HG02970 (cell line): ENCODE results near the gene DUSP9.
"Not testable (repeated sequence)": the region's sequence is repeated elsewhere in the genome, so short reads cannot be mapped to it uniquely, and the experiment has no call there.

Source experiments
- ATAC-seq: cut with Tn5 transposase; IDR thresholded peaks from one replicate; pipeline ENCODE4 v1.9.1; 2021; ENCODE audit warnings: mild to moderate bottlenecking, moderate library complexity, moderate number of reproducible peaks; ENCODE audit not compliant: unreplicated experiment, low FRiP score

DUSP9 gene

DNA sequence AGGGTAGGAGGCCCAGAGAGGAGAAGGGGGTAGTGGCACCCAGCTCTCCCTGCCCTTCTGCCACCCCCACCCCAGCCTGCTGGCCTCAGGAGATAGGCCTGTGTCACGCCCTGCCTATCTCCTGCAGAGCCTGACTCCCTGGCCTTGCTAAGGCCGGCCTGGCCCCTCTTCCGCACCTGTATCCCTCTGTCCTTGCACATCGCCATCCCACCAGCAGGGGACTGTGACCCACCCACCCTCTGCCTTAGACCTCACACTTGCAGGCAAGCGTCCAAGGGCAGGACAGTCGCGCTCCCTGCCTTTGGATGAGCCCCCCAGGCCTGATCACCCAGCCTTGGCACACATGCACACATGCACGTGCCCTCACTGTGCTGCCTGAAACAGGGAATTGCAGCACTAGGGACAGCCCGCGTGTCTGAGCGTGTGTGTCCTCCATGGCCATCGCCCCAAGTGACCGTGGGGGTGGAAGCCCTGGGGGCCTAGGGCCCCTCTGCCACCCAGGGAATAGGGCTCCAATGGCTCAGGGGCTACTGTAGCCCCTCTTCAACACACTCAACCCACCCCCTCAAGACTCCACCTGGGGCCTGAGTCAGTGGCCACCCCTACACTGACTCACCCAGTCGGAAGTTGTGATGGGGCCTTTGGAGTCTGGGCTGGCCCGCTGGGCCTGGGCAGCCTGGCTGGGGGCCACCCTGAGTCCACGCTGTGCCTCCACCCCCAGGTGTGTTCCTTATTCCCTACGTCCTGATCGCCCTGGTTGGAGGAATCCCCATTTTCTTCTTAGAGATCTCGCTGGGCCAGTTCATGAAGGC, 42.9 kb downstream of the DUSP9 start:
- no peak for ATAC-seq

DNA sequence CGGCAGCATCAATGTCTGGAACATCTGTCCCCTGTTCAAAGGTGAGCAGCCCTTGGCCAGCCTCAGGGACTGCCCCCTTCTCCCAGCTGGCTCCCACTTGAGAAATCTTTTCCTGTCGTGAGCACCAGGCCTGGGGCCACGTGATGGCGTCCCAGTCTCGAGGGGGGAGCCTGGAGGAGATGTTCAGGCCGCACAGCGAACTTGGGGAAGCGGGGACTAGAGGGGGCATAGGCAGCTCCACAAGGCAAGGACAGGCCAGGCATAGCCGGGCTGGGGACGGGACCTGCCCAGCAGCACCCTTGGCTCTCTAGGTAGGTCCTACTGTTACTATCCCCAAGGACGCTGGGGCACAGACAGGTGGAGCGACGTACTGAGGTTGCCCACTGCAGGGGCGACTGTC, 43.5 kb downstream of the DUSP9 start:
- no peak for ATAC-seq

GRCh38 chrX:153691032-153691827, 44.2 kb downstream of the DUSP9 start:
- ATAC-seq, result not testable (repeated sequence)

GRCh38 chrX:153692003-153692402, 45.0 kb downstream of the DUSP9 start:
- ATAC-seq, result no peak

- ATAC-seq, result no peak
Measured at GRCh38 chrX:153692611-153693156, 45.7 kb downstream of the DUSP9 start.

DNA sequence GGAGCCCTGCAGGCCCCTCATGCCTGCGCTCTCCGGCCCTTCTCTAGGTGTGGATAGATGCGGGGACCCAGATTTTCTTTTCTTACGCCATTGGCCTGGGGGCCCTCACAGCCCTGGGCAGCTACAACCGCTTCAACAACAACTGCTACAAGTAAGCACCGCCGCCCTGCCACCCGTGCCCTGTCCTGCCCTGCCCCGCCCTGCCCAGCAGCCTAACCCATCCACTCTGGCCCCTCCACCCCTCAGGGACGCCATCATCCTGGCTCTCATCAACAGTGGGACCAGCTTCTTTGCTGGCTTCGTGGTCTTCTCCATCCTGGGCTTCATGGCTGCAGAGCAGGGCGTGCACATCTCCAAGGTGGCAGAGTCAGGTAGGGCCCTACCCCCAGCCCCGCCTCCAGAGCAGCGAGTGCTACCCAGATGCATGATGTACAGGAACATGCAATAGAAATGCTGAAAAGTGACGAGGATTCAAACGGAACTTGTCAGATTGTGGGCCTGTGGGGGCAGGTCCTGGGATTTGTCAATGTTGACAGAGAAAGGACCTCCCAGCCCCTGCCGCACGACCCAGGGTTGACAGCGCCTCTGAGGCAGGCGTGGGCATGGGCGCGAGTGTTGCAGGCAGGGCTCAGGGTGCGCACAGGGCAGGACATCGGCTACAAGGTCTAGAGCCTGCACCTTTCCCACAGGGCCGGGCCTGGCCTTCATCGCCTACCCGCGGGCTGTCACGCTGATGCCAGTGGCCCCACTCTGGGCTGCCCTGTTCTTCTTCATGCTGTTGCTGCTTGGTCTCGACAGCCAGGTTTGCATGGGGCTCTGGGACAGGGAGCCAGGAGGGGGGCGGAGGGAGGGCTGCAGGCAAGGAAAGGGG, 46.4 kb downstream of the DUSP9 start:
- no peak for ATAC-seq

DNA sequence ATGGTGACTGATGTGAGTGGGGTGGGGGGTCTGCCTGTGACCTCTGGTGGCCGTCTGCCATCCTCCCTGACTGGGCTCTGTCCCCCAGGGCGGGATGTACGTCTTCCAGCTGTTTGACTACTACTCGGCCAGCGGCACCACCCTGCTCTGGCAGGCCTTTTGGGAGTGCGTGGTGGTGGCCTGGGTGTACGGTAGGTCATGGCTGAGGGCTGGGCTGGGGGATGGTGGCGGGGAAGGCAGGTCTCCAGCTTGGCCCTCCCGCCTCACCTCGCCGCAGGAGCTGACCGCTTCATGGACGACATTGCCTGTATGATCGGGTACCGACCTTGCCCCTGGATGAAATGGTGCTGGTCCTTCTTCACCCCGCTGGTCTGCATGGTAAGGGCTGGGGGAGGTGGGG, 47.3 kb downstream of the DUSP9 start:
- ATAC-seq, result not testable (repeated sequence)

DNA sequence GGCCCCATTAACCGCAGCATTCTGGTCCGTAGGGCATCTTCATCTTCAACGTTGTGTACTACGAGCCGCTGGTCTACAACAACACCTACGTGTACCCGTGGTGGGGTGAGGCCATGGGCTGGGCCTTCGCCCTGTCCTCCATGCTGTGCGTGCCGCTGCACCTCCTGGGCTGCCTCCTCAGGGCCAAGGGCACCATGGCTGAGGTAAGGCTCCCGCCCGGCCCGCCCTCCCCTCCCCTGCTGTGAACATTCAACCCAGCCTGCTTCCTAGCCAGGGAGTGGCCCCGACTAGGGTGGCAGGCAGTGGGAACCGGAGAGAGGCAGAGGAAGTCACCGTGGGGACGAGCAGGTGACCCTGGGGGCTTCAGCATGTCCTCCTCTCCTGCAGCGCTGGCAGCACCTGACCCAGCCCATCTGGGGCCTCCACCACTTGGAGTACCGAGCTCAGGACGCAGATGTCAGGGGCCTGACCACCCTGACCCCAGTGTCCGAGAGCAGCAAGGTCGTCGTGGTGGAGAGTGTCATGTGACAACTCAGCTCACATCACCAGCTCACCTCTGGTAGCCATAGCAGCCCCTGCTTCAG, 47.8 kb downstream of the DUSP9 start:
- no peak for ATAC-seq

DNA sequence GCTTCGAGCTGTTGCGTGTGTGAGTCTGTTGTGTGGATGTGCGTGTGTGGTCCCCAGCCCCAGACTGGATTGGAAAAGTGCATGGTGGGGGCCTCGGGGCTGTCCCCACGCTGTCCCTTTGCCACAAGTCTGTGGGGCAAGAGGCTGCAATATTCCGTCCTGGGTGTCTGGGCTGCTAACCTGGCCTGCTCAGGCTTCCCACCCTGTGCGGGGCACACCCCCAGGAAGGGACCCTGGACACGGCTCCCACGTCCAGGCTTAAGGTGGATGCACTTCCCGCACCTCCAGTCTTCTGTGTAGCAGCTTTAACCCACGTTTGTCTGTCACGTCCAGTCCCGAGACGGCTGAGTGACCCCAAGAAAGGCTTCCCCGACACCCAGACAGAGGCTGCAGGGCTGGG, 49.1 kb downstream of the DUSP9 start:
- ATAC-seq, result no peak

DNA sequence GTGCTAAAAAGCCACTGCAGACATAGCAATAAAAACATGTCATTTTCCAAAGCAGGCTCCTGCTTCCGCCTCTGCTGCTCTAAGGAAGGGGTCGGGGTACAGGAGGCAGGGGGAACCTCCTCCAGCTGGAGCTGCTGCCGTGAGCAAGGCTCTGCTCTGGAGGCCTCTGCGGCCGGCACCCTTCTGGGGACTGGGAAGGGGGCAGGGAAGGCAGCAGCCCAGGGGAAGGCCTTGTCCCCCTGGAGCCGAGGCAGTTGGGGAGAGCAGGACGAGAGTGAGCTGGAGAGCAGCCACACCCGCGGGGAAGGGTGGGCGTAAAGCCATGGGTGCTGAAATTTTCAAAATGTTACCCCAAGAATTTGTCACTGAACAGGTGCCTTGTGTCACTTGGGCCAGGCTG, 49.5 kb downstream of the DUSP9 start:
- ATAC-seq, result not testable (repeated sequence)

DNA sequence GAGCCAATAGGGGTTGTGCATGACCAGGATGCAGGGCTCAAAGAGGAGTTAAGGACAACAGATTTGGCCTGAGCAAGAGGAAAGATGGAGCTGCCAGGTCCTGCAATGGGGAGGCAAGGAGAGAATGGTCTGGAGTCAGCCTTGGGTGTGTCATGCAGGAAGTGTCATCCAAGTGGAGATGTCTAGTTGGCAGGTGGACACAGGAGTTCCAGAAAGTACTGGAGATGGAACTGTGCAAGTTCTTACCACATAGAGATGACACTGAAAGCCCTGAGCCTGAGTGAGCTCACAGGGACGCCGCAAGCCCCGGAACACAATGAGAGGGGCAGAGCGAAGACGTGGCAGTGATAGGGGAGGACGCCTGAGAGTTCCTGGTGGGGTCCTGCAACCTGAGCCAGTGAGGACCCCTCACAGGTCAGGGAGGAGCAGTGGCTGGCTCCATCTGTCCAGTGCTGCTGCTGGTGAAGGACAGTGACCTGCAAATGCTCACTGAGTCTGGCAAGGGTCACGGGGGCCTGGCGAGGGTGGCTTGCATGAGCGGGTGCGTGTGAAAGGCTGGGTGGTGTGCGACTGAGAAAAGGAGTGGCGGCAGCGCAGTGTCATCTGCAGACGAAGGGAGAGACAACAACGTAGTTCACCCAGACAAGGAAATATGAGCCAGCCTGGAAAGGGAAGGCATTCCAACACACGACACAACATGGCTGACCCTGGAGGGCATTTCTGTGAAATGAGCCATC, 50.2 kb downstream of the DUSP9 start:
- ATAC-seq, result not testable (repeated sequence)

GRCh38 chrX:153697924-153698865, 51.2 kb downstream of the DUSP9 start:
- ATAC-seq, result no peak

GRCh38 chrX:153699210-153699783, 52.3 kb downstream of the DUSP9 start:
- ATAC-seq, result not testable (repeated sequence)

DNA sequence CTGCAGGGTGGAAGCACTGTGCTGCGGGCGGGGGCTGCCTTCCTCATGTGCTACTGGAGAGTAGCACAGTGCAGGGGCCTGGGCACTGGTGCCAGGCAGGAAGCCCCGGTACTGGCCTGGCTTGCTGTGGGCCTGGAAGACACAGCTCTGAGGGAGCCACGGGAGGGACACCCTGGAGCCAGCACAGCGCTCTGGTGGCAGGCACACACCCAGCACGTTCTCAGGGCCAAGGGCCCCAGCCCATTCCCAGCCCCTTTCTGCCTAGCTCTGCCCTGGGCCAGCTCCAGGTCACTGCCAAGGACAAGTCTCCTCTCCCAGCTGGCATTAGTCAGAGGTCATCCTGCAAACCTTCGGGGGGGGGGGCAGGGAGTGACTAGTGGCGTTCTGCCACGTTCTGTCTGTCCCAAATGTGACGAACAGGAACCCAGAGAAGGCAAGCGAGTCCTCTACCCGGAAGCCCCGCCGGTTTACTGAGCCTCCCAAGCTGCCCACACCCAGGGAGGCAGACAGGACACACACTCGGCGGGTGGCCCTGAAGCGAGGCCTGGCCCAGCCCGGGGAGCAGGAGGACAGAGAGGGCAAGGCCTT, 52.9 kb downstream of the DUSP9 start:
- not testable (repeated sequence) for ATAC-seq

- ATAC-seq, result no peak
Measured at GRCh38 chrX:153700376-153700945, 53.5 kb downstream of the DUSP9 start.
